ENCODE measurements around the gene ABR. TPM values are rescaled to one million over a fixed set of nuclear protein-coding genes. Genes with fewer than 3 reads are reported as not detected.
"Not testable (repeated sequence)": the region's sequence is repeated elsewhere in the genome, so short reads cannot be mapped to it uniquely, and the experiment has no call there.

The ABR gene
- total RNA-seq, 4 donors from 2014 or later, result 78.0 to 208 (median 106) TPM

DNA sequence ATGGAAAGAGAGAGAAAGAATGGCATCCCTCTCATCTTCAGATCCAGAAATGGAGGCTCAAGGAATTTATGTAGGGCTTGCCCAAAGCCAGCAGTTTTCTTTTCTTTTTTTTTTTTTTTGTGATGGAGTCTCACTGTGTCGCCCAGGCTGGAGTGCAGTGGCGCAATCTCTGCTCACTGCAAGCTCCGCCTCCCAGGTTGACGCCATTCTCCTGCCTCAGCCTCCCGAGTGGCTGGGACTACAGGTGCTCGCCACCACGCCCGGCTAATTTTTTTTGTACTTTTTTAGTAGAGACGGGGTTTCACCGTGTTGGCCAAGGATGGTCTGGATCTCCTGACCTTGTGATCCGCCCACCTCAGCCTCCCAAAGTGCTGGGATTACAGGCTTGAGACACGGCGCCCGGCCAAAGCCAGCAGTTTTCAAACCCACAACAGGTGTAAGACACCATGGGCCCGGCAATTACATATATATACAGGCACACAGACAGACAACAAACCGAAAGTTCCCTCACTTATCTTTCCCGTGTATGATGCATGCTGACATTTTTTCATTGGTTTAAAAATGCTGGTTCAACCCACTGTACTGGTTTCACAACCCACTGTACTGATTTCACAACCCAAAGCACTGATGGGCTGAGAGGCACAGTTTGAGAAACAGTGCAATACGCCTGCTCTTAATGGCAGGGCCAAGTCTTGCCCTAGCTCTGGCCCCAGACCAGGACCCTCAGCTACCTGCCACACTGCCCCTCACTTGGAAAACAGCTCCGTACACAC, 81.6 kb downstream of the ABR start:
- WGBS, result 82% methylated on average over 19 of the region's 19 CpGs
- H3K4me1 ChIP-seq, result peaks cover 43% of the 10 kb centered on the region
- peak in 1 of 3 donors; percentile 41 for TF ChIP-seq POLR2AphosphoS5 (IDR thresholded peaks at IDR 0.05)
- peaks cover 22% of the 10 kb centered on the region for H3K36me3 ChIP-seq
- not testable (repeated sequence) for H3K27me3 ChIP-seq; DNase-seq (ENCODE audit: low spot score in 2 of 2); H3K9me3 ChIP-seq
- peak overlapping the region; percentile 13 for H3K4me3 ChIP-seq
- peak overlapping the region; percentile 70 for H3K27ac ChIP-seq

DNA sequence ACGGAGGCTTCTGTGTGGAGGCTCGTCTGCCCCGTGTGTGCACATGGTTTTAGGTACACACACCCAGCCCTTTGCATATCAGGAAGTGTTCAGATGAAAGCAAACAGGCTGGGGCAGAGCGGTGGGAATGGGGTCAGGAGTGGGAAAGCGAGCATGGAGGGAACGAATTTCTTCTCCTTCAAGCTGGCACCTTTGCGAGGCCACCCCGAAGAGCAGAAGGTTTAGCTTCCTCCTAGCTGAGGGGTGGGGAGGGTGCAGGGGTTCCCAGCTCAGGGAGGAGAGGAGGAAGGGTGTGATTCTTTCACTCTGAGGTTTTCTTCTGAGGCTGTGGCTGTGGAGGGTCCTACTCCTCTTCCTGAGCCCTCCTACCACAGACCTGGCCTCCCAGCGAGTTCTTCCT, 83.6 kb downstream of the ABR start:
- Histone ChIP-seq H3K27ac (peak overlapping the region; percentile 70), H3K4me3 (no peak overlapping the region), H3K27me3 (no peaks in the 10 kb centered on the region), H3K36me3 (peaks cover 32% of the 10 kb centered on the region), H3K9me3 (no peaks in the 10 kb centered on the region), H3K4me1 (peaks cover 58% of the 10 kb centered on the region)
- TF ChIP-seq EP300 (IDR thresholded peaks at IDR 0.05), result no peak
- no peak for TF ChIP-seq POLR2AphosphoS5 (IDR thresholded peaks at IDR 0.05)
- no peak for TF ChIP-seq POLR2A (IDR thresholded peaks at IDR 0.05)
- TF ChIP-seq, protein P1, sequence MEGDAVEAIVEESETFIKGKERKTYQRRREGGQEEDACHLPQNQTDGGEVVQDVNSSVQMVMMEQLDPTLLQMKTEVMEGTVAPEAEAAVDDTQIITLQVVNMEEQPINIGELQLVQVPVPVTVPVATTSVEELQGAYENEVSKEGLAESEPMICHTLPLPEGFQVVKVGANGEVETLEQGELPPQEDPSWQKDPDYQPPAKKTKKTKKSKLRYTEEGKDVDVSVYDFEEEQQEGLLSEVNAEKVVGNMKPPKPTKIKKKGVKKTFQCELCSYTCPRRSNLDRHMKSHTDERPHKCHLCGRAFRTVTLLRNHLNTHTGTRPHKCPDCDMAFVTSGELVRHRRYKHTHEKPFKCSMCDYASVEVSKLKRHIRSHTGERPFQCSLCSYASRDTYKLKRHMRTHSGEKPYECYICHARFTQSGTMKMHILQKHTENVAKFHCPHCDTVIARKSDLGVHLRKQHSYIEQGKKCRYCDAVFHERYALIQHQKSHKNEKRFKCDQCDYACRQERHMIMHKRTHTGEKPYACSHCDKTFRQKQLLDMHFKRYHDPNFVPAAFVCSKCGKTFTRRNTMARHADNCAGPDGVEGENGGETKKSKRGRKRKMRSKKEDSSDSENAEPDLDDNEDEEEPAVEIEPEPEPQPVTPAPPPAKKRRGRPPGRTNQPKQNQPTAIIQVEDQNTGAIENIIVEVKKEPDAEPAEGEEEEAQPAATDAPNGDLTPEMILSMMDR (IDR thresholded peaks at IDR 0.05), result no peak
- WGBS, result 43% methylated on average over 9 of the region's 9 CpGs
- DNase-seq (ENCODE audit: low spot score in 2 of 2), result no peak

DNA sequence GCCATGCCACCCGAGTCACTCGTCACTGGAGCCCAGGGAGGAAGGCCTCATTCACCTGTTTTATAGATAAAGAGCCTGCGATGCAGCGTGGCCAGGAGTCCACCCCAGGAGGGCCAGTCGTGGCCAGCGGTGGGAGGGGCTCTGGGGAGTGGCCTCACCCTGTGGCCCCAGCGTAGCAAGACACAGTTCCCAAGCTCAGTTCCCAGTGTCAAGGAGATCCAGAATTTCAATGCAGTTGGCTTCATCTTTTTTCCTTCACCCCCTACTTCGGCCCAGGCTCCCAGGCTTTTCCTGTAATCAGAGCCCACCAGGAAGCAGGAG, 84.0 kb downstream of the ABR start:
- Histone ChIP-seq H3K4me3 (no peak overlapping the region), H3K27me3 (no peaks in the 10 kb centered on the region), H3K36me3 (peaks cover 36% of the 10 kb centered on the region), H3K4me1 (peaks cover 62% of the 10 kb centered on the region), H3K27ac (peak overlapping the region; percentile 70), H3K9me3 (no peaks in the 10 kb centered on the region)
- no peak for DNase-seq (ENCODE audit: low spot score in 2 of 2)
- 44% methylated on average over 8 of the region's 8 CpGs for WGBS
- TF ChIP-seq POLR2A (IDR thresholded peaks at IDR 0.05) (no peak), POLR2AphosphoS5 (IDR thresholded peaks at IDR 0.05) (no peak), EP300 (IDR thresholded peaks at IDR 0.05) (no peak)
- TF ChIP-seq, protein P1 (IDR thresholded peaks at IDR 0.05), result no peak

DNA sequence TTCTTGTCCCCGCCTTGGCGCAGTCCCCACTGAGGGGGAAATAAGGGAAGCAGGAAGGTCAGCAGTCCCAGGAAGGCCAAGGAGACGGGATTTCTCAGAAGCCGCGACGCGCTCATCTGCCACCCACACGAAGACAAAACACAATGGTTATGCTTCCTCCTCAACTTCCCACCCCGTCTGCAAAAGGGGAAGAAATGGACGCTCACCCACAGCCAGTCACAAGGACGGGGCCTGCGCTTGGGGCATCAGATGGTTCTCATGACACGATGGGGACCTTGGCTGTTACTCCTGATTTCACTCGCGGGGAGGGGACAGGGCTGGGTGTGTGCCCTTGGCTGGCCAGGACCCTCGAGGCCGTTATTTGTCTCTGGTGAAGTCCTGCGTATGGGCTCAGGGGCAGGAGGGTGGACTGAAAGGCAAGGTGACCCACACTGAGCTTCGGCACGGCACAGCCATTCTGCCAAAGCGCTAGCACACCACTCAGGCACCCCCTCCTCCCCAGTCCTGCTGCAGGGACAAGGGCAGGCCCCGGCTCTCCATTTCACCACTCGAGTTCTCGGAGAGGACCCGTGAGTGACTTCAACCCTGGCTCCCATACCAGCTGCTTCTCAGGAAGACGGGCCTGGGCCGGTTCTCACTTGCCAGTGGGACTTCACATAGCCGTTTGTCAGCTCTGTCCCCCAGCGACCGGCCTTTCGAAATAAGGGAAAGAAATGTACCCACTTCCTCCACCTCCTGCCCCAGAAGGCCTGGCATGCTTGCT, 84.5 kb downstream of the ABR start:
- Histone ChIP-seq H3K27ac (peak overlapping the region; percentile 70), H3K4me1 (peaks cover 68% of the 10 kb centered on the region)
- DNase-seq (ENCODE audit: low spot score in 2 of 2), result no peak

DNA sequence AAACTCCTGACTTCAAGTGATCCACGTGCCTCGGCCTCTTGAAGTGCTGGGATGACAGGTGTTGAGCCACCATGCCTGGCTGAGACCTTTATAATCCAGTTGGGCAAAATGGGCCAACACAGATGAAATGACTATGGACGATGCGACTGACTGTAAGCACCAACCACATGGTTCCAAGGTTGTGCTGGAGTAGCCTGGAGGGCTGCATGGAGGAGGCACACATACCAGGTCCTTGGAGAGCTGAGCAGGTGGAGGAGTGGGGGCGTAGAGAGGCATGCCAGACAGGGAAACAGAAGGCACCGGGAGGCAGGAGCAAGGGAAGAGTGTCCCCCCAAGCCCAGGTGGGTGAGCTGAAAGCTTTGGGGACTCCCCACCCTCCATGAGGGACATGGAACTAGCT, 85.2 kb downstream of the ABR start:
- DNase-seq (ENCODE audit: low spot score in 2 of 2), result no peak
- H3K4me3 ChIP-seq, result no peak overlapping the region
- H3K36me3 ChIP-seq, result peaks cover 36% of the 10 kb centered on the region
- TF ChIP-seq, protein P1 (IDR thresholded peaks at IDR 0.05), result no peak
- TF ChIP-seq EP300 (IDR thresholded peaks at IDR 0.05) (no peak), POLR2A (IDR thresholded peaks at IDR 0.05) (no peak), POLR2AphosphoS5 (IDR thresholded peaks at IDR 0.05) (no peak)
- H3K9me3 ChIP-seq, result no peaks in the 10 kb centered on the region
- peaks cover 75% of the 10 kb centered on the region for H3K4me1 ChIP-seq
- no peaks in the 10 kb centered on the region for H3K27me3 ChIP-seq
- WGBS, result 96% methylated on average over 6 of the region's 6 CpGs
- H3K27ac ChIP-seq, result no peak overlapping the region

More for the DNA sequence above, 84.5 kb downstream of the ABR start:
- Histone ChIP-seq H3K36me3 (peaks cover 36% of the 10 kb centered on the region), H3K27me3 (no peaks in the 10 kb centered on the region), H3K9me3 (no peaks in the 10 kb centered on the region), H3K4me3 (no peak overlapping the region)
- WGBS, result 71% methylated on average over 26 of the region's 31 CpGs
- no peak for TF ChIP-seq POLR2A (IDR thresholded peaks at IDR 0.05)
- no peak for TF ChIP-seq POLR2AphosphoS5 (IDR thresholded peaks at IDR 0.05)
- TF ChIP-seq, protein P1 (IDR thresholded peaks at IDR 0.05), result no peak
- no peak for TF ChIP-seq EP300 (IDR thresholded peaks at IDR 0.05)

Measured in suprapubic skin (tissue), 4 donors.